Left cardiac atrium (tissue), 4 donors: ENCODE measurements around the gene TPT1. TPM values are rescaled to one million over a fixed set of nuclear protein-coding genes. Genes with fewer than 3 reads are reported as not detected.

ENCODE experiments used
- ATAC-seq, 2 donors: fragments of 200-7000 bp; cut with Tn5 transposase; one replicate each; pipeline ENCODE4 v1.9.1; 2020; ENCODE audit warnings: mild to moderate bottlenecking in 2 of 2, moderate library complexity in 2 of 2
- DNase-seq: peaks from one replicate; pipeline ENCODE4 v3.0.0-alpha.2; 2020
- intact Hi-C, 2 donors: fragments of 100-400 bp; cut with DNase I; formaldehyde crosslinking; loops; one replicate each; pipeline versions ENCODE4 v1.14.1 to v1.15.1; 2022 to 2023
- total RNA-seq, 2 donors: library from RNA; stranded (reverse); fragmentation: NEBNext Ultra II Directional; extraction: Animal tissue kit (Norgen Biotek cat#: 25700); gene quantifications; one replicate each; pipeline ENCODE4 v1.2.1, GENCODE V29; 2021
- donor health status: DM: no; HTN: yes; CAD: no.
- donor health status: DM: no; HTN: yes; CAD: no; lungs with severe emphysema.
- donor health status: DM: yes; HTN: yes; CAD: no.
- donor health status: Dilated cardiomyopathy.

TPT1 gene
- total RNA-seq, 2 donors from 2014 or later: 3,599 to 3,935 TPM

DNA sequence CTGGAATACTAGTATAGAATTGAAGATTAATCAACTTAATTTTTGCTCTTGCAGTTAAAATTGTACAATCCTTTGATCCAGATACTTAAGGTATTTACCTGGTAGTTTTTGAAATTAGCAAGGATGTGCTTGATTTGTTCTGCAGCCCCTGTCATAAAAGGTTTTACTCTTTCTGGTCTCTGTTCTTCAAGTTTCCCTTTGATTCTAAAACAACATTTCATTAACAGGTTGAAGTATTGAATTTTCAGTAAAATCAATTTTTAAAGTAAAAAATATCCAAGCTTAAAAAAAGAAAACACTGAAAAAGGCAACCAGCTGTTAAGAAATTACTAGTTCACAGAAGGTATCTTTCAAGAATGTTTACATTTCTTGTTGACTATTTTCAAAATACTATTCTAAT, 1.6 kb downstream of the TPT1 start:
- no peak for ATAC-seq
- intact Hi-C loops: no loop called here
- DNase-seq: no peak

DNA sequence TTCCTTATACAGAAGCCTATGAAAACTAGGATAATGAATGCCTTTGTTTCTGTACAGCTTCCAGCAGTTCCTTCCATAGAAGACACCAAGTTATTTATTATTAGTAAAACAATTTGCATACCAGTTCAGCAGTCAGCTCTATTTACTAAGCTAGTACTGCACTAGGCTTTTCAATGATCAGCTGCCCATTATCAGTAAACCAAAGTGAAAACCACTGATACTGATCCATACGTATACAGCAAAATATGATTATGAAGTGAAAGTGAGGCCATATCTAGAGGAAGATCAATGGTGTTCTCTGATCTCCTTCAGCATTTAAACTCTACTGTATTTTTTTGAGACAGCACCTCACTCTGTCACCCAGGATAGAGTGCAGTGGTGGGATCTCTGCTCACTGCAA, 3.2 kb downstream of the TPT1 start:
- ATAC-seq (no peak), DNase-seq (no peak)
- intact Hi-C loops: no loop called here

DNA sequence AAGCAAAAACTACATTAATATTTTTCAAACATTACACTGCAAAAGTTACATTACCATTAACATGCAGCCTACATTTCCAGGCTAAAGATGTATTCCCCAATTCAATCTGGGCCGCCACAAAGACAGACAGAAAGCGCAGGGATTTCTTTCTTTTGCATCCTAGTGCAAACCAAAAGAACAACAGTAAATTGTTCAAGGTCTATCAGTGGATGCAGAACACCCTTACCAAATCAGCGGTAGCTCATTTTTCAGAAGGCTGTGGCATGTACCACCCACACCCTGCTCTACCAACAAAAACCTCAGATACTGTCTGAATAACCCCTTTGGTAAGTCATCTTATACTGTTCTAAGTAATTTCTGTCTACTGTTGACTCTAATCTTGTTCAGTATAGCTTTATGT, 3.6 kb downstream of the TPT1 start:
- intact Hi-C loops: no loop called here
- no peak for ATAC-seq
- DNase-seq: no peak

DNA sequence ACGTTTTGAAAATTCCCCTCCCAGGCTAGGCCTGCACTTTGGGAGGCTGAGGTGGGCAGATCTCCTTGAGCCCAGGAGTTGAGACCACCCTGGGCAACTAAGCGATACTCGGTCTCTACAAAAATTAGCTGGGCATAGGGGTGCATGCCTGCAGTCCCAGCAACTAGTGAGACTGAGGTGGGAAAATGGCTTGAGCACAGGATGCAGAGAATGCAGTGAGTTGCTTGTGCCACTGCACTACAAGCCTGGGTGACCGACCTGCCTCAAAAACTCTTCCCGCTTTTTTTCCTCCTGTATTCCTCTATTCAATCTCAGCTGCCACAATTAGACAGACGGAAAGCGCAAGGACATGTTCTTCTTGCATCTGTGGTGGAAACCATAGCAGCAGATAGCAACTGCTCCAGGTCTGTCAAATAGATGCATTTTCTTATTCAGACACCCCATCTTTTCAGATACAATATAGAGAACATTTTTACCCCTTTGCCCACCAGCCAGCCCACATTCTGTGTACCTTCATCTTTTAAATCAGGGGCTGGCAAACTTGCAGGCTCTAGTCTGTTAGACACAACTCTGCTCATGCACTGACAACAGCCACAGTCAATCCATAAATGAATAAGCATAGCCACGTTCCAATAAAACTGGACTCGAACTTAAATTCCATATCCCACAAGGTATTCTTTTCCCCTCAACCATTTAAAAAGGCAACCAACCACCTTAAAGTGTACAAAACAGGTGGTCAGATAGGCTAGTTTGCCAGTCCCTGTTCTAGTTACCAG, 4.8 kb downstream of the TPT1 start:
- DNase-seq: no peak
- no peak for ATAC-seq
- intact Hi-C loops: no loop called here

DNA sequence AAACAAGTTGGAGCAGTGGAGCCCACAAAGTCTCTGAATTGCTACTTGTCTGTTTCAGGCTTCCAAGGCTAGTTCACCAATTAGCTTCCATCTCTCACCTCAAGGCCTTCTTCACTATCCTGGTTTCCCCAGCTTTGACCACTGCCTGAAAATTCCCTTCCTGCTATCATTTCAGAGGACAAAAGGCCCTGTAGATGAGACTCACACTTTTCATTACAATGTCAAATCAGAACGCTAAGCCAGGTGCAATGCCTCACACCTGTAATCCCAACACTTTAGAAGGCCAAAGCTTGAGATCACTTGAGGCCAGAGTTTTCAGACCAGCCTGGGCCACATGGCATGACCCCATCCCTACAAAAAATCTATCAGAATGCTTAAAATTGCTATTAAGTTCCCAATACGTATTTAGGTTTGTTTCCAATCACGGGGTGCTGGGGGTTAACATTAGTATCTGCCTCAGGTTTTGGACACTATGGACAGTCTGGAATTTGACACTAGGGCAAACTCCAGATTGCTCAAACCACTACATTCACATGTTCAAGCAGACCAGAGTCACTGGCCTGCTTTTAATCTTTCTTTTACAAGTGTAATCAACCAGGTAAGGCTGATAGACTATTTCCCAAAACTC, 5.5 kb downstream of the TPT1 start:
- ATAC-seq (no peak), DNase-seq (no peak)
- intact Hi-C loops: no loop called here

DNA sequence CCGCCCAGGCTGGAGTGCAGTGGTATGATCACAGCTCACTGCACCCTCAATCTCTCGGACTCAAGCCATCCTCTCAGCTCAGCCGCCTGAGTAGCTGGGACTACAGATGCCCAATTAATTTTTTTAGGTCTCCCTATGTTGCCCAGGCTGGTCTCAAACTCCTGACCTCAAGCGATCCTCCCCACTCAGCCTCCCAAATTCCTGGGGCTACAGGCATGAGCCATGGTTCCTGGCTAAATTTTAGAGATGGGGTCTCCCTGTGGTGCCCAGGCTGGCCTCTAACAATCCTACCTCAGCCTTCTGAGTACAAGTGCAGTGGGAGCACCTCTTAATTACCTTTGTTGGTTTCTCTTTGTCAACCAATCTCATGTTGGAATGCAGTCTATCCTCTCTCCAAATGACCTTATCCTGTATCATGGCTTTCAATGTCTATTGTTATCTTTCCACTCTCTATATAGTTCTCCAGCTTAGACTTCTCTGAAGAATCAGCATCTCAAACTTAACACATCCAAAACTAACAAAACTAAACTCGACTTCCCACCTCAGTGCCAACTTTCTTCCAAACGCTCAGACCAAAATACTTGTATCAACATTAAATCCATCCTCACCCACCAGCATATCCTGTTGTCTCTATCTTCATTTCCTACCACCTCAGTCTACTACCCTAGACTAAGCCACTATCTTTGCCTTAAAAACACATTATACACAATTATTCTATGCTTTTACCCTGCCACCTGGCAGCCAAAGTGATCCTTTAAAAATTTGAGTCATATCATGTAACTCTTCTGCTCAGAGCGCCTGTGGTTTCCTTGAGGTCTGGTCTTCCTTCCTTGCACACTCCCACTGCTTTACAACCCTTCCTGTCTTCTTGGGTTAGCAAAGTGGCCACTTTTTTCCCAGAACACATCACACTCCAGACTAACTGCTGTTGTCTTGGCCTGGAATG, 6.7 kb downstream of the TPT1 start:
- no peak for DNase-seq
- peak in 1 of 2 donors; percentile 3 for ATAC-seq
- intact Hi-C loops: no loop called here

DNA sequence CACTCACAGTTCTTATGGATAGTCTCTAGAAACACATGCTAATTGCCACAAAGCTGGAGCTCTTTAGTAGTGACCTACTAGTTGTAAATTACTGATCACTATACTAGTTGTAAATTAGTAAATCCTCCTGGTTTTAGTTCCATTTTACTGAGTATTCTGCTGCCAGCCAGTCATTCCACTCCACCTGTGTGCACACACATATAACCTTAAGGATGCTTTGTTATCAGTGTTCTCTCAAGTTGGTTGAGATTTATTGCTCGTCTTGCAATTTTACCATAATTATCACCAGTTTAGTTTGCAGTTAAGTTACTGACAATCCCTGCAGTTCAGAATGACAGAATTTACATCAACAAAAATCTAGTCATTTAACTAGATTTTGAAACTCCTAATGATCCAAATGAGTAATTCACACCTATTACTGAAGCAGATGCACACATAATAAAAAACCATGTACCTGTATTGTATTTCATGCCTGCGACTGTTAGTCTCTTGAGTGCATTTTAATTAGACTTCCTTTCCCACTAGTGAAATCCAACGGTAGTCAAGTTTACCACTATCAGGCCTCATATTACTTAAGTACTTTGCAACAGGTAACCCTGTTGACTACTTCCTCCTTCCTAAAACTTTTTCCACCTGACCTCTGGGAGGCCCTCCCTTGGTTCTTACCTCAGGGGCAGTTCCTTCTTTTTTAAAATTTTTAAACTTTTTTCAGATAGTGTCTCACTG, 7.6 kb downstream of the TPT1 start:
- DNase-seq: no peak
- intact Hi-C loops: no loop called here

DNA sequence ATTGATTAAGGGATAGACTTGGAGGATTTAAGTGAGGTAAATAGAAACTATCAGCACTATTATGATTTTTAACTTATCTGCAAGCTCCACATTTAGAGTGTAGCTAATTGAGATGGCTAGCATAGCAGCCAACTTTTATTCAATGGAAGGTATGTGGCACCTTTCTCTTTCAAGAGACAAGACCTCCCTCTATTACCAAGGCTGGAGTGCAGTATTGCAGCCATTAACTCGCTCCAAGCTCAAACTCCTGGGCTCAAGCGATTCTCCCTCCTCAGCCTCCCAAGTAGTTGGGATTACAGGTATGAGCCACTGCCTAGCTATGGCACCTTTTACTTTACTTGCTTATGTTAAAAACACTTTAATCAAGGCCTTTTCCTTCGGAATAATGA, 8.2 kb downstream of the TPT1 start:
- DNase-seq: no peak
- no peak for ATAC-seq
- intact Hi-C loops: no loop called here

More for the DNA sequence above, 7.6 kb downstream of the TPT1 start:
- ATAC-seq: no peak

DNA sequence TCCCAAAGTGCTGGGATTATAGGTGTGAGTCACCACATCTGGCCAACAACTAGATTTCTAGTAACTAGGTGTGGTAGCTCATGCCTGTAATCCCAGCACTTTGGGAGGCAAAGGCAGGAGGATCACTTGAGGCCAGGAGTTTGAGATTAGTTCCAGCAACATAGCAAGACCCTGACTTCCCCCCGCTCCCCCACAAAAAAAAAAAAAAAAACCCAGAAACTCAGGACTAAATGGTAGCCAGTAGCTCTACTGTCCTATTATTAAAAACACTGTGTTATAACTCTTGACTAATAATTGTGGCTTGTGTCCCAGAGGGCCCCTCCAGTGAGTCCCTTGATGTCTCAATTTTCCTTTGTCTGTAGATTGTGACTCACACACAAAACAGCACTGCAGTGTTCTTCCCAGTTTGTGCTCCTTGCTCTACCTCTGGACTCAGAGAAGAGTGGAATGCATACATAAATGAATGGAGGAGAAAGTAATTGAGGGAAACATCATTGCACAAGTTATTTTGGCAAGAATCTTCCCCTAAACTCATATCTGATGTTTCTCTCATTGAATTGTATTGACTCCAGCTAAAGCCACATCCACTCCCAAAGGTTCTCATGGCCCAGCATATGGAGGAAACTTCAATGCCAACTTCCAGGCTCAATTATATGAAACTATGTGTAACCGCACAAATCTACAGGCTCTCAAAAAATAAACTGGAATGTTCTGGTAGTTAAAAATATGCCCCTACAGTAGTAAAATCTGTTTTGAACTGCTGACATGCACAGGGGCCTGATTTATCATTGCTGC, 8.8 kb downstream of the TPT1 start:
- ATAC-seq (peak in 1 of 2 donors; percentile 19), DNase-seq (peak; percentile 45)
- intact Hi-C loops: no loop called here

DNA sequence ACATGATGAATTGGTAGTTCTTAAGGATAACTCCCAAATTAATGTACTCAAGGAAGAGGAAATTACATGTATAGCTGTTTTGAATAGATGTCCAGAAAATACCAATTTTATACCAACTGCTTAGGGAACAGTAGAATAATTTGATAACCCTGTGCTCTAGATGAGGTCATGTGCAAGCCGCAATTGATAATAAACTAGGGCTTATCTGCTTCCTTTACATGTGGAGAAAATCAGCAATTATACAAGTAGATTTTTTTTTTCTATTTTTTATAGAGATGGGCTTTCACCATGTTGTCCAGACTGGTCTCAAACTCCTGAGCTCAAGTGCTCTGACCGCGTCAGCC, 9.3 kb downstream of the TPT1 start:
- no peak for ATAC-seq
- DNase-seq: no peak
- intact Hi-C loops: no loop called here

DNA sequence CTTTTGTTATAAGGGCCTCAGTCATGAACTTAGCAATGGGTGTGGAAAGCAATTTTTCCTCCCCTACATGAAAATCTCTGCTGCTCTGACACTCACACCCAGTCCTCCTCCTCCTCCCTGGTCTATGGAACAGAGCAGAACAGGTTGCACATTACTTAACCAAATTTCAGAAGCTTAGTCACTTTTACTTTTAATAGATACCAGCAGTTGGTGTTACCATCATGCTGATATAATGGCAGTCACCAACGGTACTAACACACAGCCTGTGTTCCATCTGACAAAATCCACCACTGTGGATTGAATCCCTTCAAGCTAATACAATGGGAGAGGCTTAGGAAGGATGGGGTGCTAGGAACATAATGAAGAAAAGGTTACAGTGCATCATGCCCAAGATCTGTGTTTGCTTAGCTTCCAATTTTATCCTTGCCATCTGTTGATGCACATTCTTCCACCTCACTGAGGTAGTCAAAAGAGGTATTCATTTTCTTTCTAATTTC, 9.8 kb downstream of the TPT1 start:
- intact Hi-C loops: no loop called here
- ATAC-seq: no peak
- DNase-seq: no peak

DNA sequence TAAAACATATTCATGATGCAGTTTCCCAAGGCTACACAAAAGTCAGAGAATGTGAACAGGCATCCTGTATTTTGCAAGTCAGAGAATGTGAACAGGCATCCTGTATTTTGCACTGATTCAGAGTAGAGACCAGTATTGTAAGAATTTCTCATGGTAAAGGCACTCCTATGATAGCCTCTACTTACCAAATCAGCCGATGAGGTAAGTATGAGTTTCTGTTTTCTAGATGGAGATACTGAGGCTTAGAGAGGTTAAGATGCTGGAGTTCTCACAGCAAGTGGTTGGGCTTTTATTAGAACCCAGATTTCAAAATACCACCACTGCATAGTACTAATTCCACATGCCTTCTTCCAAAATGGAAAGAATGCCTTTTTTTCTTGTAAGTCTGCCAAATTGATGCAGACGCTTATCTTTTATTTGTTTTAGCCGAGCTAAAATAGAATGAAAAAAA, 12.3 kb downstream of the TPT1 start:
- ATAC-seq (no peak), DNase-seq (no peak)
- intact Hi-C loops: no loop called here

DNA sequence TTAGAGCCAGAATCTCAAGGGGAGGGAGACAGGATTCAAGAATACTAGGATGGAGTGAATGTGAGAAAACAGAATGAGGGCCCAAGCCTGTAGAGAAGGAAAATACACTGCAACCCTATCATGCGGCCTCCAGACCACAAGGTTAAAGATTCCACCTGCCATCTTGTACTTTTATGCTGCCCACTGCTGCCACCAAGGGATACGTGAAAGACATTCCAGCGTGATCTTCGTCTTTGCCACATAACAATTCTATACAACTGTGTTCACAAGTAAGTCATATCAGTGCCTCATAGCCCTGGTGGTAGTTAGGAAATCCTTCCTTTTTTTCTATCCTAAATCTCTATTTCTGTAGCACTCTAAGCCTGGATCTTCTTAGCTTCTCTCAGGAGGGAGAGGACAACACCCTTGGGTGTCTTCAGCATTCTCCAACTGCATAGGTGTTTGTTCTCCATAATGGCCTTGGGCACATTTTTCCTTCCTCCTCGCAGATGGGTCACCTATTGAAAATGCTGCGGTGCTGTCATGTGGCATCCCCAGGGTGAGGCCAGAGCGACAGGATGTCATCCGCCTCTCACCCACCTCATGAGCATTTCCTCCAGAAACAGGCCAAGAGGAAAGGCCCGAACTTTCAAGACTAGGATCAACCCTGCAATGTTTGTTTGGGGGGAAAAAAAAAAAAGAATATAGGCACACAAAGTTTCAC, 13.6 kb downstream of the TPT1 start:
- intact Hi-C loops: no loop called here
- DNase-seq (no peak), ATAC-seq (no peak)

DNA sequence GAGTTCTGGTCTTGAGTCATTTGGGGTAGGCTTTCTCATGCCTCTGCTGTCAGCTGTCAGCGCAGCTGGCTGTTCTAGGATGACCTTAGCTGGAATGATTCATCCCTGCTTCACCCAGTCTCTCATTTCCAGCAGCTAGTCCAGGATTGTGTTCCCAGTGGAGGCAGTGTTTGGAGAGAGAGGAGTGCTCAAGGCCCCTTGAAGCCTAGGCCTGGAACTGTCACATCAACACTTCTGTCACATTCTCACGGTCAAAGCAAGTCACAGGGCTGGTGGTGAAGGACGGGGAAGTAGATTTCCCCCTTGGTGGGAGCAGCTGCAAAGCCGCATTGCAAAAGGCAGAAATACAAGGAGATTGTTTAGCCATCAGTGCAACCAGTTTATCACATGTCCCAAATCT, 15.2 kb downstream of the TPT1 start:
- peak; percentile 86 to 89 for ATAC-seq
- peak; percentile 60 for DNase-seq
- intact Hi-C loops: no loop called here

DNA sequence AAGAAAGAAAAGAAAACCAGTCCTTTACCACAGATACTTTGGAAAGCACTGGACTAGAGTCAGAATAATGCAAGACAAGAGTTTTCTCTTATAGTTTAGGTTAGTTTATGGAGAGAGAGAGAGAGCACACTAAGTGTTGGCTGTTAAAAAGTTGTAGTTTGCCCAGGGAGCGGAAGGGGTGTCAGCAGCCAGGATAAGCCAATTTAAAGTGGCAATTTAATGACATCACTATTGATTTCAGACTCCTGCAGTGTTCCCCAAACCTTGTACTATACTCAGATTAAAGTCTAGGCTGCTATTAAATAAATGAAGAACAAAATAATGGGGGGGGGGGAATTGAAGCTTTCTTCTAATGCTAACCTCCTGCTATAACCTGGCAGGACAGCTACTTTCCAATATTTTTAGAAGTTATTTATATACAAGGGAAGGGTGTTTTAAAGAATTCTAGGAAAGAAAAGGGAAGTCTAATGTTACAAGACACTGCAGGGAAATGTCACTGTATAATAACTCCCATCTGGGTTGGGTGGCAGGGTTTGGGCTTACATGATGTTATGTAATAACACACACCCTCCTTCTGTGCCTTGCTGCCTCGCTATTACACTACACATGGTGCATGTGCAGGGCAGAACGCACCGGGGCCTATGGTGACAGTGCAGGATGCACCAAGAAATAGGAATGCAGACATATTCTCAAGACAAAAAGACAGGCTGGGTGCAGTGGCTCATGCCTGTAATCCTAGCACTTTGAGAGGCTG, 19.9 kb downstream of the TPT1 start:
- intact Hi-C loops: no loop called here
- no peak for DNase-seq
- peak in 1 of 2 donors; percentile 5 for ATAC-seq

DNA sequence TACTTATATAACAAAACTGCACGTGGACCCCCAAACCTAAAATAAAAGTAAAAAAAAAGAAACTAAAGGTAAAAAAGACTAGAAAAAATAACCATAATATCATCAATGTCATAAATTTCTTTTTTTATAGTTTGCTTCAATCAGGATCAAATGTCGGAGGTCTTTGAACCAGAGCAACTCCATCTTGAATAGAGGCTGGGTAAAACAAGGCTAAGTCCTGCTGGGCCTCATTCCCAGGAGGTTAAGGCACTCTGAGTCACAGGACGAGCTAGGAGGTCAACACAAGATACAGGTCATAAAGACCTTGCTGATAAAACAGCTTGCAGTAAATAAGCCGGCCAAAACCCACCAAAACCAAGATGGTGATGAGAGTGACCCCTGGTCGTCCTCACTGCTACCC, 24.0 kb downstream of the TPT1 start:
- ATAC-seq (no peak), DNase-seq (no peak)
- intact Hi-C loops: no loop called here

DNA sequence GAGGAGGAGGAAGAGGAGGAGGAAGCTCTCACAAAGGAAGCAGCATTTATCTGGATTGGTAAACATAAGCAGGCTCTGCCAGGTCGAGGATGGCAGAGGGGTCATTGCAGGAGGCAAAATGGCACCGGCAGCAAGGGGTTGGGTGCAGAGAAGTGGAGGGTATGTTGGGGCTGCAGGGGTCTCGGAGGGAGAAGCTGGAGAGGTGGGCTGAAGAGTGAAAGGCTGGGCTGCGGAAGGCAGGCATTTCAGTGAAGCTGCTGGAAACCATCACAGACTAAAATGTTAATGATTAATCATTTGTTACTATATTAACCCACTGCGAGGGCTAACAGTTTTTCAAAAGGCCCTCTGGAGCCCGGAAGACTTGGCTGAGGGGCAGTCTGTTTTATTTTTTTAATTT, 24.6 kb downstream of the TPT1 start:
- ATAC-seq (no peak), DNase-seq (no peak)
- intact Hi-C loops: no loop called here
